NCI-H2196 treated with DMSO at 0.1 percent for 48 hours (cell line): ENCODE measurements around the gene AOPEP.
A peak's percentile ranks its signal among the peaks of the same experiment; 100 is the strongest.

ENCODE experiments used
- DNase-seq: peaks from one replicate; lab custom pipeline; 2025; ENCODE audit not compliant: unreplicated experiment; lab: John Stamatoyannopoulos, UW

AOPEP gene

GRCh38 chr9:95028853-95029219, 302.3 kb downstream of the AOPEP start:
- peak; percentile 37 for DNase-seq

- no peak for DNase-seq
Observed at GRCh38 chr9:95029288-95029687, 302.8 kb downstream of the AOPEP start.

- DNase-seq: no peak
Observed at GRCh38 chr9:95029720-95030119, 303.2 kb downstream of the AOPEP start.

GRCh38 chr9:95030344-95030743, 303.8 kb downstream of the AOPEP start:
- no peak for DNase-seq

GRCh38 chr9:95030920-95031642, 304.6 kb downstream of the AOPEP start:
- no peak for DNase-seq

- DNase-seq: peak; percentile 91
Observed at GRCh38 chr9:95031711-95032461, 305.4 kb downstream of the AOPEP start.

- DNase-seq: peak; percentile 83
Observed at GRCh38 chr9:95032580-95033341, 306.3 kb downstream of the AOPEP start.

- no peak for DNase-seq
Observed at GRCh38 chr9:95035846-95036245, 309.3 kb downstream of the AOPEP start.

- DNase-seq: no peak
Observed at GRCh38 chr9:95036676-95037075, 310.2 kb downstream of the AOPEP start.

- no peak for DNase-seq
Observed at GRCh38 chr9:95037789-95038521, 311.5 kb downstream of the AOPEP start.

- DNase-seq: no peak
Observed at GRCh38 chr9:95038666-95039065, 312.2 kb downstream of the AOPEP start.

GRCh38 chr9:95040106-95040505, 313.6 kb downstream of the AOPEP start:
- no peak for DNase-seq

GRCh38 chr9:95043826-95044225, 317.3 kb downstream of the AOPEP start:
- no peak for DNase-seq

GRCh38 chr9:95044731-95045508, 318.4 kb downstream of the AOPEP start:
- DNase-seq: no peak

- DNase-seq: no peak
Observed at GRCh38 chr9:95045751-95046150, 319.3 kb downstream of the AOPEP start.

GRCh38 chr9:95047452-95048224, 321.1 kb downstream of the AOPEP start:
- no peak for DNase-seq

- no peak for DNase-seq
Observed at GRCh38 chr9:95048225-95049087, 322.0 kb downstream of the AOPEP start.

- no peak for DNase-seq
Observed at GRCh38 chr9:95049761-95050160, 323.3 kb downstream of the AOPEP start.
